Globus pallidus (tissue), 1 donor: ENCODE data around the gene MARCKSL1.
"Not testable (repeated sequence)": the region's sequence is repeated elsewhere in the genome, so short reads cannot be mapped to it uniquely, and the experiment has no call there.

Experiments
- DNase-seq: peaks from one replicate; pipeline ENCODE4 v3.0.0-alpha.2; 2015; ENCODE audit warnings: low spot score

Gene MARCKSL1

DNA sequence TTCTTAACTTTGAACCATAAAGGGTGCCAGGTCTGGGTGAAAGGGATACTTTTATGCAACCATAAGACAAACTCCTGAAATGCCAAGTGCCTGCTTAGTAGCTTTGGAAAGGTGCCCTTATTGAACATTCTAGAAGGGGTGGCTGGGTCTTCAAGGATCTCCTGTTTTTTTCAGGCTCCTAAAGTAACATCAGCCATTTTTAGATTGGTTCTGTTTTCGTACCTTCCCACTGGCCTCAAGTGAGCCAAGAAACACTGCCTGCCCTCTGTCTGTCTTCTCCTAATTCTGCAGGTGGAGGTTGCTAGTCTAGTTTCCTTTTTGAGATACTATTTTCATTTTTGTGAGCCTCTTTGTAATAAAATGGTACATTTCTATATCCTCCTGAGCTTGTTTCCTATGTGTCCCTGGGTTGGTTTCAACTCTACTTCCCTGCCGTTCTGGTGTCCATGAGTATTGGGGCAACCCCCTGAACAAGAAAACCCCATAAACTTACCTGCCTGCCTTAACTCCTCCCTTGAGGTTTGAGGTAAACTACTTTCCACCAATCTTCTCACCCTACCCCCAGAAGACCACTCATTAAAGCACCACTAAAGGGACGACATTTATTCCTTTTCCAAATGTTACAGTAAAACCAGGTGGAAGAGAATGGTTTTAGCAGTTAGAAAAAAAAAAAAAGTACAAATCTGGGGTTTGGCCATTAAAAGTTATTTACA lies 2.6 kb downstream of the MARCKSL1 start:
- DNase-seq: no peak

DNA sequence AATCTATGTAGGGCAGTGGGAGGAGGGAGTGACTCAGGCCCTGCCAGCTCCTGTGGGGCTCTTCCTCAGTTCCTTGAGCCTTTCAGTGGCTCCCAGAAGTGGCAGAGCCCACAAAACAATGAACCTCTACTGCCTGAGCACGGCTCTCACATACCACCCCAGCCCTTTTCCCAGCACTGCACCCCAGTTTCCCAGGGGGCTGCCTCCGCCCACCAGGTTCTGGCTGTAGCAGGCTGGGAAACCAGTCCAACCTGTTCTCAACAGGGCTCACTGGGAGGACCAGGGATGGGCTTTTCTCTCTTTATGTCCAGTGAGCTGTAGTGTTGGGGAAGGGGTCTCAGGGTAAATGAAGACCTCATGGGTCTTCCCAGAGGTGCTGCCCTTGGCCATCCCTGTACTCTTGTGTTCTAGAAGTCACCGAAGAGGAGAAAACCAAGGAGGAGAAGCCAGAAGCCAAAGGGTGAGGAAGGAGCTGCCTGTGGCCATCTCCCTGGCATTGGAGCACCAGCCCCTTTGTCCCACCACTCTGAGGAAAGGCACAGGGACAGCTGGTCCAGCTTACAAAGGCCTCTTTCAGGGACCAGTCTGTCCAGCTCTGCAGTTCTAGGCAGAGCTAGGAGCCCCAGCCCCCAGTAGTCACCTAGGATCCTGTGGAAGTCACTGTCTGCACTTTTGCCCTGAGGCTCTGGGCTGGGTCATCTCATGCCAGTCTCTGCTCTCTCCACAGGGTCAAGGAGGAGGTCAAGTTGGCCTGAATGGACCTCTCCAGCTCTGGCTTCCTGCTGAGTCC lies 3.5 kb downstream of the MARCKSL1 start:
- peak; percentile 82 for DNase-seq

DNA sequence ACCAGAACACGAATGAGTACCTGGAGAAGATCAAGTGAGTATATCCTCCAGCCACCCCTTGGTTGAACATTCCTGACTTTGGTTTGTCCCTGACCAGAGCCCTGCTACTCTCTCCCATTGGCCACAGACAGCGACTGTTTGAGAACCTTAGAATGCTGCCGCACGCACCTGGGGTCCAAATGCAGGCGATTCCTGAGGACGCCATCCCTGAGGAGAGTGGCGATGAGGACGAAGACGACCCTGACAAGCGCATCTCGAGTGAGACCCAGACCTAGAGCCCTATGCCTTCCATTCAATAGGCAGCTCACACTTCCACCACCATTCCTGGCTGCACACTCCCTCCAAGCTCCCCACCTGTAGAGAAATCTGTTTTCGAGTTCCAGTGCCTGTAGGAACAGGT lies 4.5 kb downstream of the MARCKSL1 start:
- no peak for DNase-seq

DNA sequence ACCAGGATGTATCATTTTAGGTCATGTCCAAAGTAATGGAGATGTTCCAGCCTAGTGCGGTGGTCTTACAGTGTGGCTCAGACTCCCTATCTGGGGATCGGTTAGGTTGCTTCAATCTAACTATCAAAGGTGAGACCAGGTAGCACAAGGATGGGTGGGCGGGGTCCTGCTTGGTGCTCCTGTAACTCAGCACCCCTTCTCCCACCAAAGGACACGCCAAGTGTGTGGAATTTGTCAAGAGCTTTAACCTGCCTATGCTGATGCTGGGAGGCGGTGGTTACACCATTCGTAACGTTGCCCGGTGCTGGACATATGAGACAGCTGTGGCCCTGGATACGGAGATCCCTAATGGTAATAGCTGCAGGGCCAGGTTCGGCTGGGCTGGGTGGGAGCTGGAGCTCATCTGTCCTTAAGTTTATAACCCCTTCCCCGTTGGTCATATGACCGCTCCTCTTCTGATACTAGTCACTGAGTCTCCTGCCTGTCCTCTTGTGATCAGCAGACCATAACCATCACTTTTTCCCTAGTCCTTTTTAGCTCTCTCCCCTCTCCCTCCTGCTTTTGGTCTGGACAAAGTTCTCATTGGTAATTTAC lies 5.4 kb downstream of the MARCKSL1 start:
- DNase-seq: no peak

DNA sequence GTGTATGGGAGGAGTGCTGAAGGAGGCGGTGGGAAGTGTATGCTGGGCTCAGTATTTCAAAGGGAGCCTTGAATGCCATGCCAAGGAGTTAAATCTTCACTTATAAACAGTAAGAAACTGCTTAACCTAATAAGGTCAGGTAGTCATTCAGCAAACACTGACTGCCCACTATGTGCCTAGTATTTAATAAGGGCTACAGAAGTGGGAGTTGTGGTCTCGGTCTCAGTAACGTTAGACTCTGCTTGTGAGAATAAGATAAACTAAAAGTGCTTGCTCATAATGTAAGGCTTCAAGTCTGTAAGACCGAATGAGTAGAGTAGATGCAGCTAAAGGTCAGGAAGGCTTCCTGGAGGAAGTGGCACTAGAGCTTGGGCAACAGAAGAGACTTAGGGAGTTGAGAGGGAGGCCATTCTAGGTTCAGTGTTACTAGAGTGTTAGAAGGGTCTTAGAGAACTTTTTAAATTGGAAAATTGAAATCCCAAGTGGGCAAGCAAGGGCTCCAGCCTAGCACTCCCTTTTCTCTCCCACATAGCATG lies 6.0 kb downstream of the MARCKSL1 start:
- no peak for DNase-seq

DNA sequence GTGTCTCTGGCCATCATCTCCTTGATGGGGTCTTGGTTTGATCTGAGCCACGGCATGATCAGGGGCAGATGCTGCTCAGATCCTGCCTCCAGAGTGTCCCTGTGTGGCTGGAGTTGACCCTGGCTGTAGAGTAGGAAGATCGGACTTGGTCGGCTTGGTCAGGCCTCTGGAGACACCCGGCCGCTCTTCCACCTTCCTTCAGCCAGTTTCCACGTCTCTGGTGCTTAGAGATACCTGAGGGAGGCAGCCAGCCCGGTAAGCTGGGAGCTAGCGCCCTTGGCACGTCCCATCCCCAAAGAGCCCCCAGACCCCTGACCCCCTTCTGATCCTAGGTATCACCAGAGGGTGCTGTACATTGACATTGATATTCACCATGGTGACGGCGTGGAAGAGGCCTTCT lies 8.8 kb downstream of the MARCKSL1 start:
- DNase-seq: no peak

DNA sequence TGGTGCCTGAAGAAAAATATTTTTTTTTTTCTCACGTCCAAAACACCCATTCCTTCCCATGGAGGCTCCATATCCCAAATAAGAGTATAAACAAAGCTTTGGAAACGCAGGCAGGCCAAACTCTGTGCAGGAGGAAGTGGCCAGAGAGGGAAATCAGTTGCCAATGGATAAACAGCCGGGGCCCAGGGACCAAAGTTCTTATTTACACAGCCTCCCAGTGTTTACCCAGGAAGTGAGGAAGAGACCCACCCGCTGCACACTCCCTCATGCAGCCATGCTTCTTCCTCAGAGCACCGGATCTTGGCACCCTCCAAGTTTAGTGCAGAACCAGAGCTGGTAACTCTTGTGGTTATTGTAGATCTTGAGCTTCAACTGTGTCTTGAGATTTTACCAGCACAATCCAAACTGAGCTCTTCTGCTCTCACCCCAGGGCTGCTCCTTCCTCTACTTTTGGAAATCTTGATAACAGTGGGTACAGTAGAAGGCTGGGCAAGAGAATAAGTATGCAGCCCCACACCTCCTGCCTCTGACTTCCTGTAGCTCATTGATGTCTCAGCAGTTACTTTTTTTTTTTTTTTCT lies 14.2 kb downstream of the MARCKSL1 start:
- DNase-seq: no peak

DNA sequence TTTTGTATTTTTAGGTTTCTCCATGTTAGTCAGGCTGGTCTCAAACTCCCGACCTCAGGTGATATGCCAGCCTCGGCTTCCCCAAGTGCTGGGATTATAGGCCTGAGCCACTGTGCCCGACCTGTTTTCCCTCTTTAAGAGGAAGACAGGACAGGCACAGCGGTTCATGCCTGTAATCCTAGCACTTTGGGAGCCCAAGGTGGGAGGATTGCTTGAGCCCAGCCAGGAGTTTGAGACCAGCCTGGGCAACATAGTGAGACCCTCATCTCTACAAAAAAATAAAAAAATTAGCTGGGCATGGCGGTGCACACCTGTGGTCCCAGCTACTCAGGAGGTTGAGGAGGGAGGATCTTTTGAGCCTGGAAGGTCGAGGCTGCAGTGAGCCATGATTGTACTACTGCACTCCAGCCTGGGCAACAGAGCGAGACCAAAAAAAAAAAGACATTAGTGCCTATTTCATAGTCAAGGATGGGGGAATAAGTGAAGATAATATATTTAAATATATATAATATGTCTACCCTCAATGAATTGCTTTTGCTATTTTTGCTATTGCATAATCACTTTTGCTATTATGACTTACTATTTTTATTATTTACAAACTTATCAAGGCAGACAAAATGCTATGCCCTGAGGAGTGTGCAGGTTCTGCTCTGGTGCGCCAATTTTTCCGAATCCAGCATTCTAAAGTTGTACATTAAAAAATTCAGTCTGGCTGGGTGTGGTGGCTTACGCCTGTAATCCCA lies 17.7 kb downstream of the MARCKSL1 start:
- no peak for DNase-seq

DNA sequence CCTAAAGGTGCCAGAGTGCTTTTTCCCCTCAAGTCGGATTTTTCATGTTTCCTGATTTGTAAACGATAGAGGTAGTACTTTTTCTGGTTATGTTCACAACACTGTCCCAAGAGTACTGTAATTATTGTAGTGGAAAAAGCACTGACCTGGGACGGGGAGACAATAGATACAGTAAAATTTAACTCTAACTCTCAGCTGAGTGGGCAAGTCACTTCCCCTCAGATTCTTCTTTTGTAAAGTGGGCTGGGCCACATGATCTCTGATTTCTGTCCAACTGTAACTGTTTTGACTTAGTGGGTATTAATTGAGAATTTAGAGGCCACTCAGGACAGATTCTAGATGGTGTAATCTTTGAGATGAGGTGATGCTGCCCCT lies 19.1 kb downstream of the MARCKSL1 start:
- no peak for DNase-seq

DNA sequence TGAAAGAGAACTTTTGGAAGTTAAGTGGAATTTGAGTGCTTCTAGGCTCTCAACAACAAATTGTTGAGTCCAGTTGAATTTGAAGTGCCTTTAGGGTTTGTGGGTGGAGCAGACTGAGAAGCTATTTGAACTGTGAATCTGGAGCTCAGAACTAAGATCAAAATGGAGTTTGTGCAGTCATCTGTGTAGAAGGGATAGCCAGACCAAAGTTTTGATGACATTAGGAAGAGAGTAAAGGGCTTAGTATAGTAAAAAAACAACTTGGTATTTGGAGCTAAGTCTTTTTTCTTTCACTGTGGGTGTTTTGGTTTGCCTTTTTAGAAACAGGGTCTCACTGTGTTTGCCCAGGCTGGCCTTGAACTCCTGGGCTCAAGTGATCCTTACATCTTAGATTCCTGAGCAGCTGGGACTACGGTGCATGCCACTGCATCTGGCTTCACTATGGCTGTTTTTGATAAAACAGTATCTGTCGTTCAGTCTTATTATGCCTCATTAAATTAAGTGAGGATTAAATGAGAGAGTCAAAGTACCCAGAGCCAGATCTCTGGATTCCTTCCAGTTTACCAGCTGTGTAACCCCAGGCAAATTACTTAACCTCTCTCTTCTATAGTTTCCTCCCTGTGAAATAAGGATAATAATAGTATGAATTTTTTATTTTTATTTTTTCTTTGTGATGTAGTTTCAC lies 24.2 kb downstream of the MARCKSL1 start:
- no peak for DNase-seq

DNA sequence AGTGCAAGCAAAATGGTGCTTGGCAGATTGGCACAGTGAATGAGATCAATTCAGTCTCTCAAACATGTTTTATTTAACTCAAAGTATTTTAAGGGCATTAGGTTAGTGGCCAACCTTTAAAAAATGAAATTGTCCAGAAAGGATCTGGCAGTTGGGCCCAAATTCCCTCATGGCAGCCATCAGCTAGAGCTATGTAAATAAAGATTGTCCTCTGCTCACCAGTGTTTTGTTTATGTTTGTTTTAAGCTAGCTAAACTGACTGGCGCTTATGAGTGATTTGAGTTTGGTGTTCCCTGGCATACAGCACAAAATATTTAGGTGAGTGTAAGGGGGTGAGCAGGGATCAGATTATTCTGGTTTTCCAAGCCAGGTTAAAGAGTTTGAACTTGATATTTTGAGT lies 26.1 kb downstream of the MARCKSL1 start:
- DNase-seq: no peak

DNA sequence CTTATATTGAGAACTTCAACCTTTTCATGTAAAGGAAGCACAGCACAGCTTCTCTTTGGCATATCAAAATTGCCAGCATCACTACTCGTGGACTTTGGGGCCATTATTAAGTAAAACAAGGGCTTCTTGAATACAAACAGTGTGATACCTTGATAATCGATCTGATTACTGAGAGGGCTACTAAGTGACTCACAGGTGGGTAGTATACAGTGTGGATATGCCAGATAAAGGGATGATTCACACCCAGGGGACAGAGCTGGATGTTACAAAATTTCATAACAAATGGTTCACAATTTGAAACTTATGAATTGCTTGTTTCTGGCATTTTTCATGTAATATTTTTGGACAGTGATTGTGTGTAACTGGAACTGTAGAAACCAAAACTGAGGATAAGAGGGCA lies 28.7 kb downstream of the MARCKSL1 start:
- no peak for DNase-seq

DNA sequence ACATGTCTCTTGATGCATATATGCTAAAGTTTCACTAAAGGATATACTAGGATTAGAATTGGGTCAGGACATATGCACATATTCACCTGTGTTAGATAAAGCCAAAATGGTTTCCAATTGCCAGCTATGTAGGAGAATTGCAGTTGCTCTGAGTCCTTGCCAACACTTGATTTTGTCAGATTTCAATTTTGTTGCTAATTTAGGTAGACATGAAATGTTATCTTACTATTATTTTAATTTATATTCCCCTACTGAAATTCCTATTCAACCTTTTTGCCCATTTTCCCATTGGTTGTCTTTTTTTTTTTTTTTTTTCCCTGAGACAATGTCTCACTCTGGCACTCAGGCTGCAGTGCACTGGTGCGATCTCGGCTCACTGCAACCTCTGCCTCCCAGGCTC lies 30.7 kb downstream of the MARCKSL1 start:
- DNase-seq: no peak

DNA sequence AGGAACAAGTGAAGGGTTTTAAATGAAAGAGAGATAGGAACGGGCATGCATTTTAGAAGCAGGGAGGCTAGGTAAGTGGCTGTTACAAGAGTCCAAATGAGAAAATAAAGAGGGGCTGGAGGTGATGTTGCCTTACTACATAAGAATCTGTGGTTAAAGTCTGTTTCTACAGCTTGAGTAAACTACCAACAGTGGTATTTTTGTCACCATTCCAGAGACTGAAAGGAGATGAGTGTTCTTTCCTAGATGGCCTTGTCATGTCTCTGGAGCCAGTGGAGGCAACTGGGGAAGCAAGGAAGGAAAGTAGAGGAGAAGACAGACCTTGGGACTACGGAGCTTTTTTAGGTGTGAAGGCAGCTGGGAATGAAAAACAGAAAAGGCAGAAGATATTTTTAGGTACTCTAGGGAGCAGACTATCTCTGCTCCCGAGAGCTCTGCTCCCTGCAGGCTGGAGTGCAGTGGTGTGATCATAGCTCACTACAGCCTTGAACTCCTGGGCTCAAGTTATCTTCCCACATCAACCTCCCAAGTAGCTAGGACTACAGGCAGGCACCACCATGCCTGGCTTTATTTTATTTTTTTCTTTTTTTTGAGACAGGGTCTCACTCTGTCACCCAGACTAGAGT lies 31.9 kb downstream of the MARCKSL1 start:
- no peak for DNase-seq

DNA sequence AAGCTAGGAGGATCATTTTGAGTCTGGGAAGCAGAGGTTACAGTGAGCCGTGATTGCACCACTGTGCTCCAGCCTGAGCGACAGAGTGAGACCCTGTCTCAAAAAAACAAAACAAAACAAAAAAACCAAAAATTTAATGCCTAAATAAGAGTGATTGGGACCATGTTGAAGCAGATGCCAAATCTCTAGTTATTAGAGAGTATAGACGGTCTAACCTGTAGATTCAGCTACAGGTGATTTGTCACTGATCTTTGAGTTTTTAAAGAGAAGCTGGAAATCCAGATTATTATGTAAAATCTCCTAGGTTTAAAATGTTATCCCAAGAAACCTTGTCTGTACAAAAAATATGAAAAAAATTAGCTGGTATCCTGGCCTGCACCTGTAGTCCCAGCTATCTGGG lies 32.7 kb downstream of the MARCKSL1 start:
- no peak for DNase-seq

DNA sequence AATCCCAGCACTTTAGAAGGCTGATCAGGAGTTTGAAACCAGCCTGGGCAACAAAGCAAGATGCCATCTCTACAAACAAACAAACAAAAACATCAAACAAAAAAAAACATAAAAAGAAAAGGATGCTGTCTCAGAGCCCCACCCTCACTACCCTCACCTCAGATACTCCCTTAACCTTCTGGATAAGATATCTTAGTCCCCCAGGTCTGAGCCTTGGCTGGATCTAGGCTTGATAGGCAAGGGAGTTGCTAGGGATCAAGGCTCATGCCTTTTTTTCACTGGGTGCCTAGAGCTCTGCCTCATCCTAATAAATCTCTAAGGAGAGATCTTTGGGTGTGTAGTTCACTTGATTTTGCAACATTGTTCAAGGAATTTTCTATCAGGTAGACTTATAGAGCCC lies 36.7 kb downstream of the MARCKSL1 start:
- no peak for DNase-seq

DNA sequence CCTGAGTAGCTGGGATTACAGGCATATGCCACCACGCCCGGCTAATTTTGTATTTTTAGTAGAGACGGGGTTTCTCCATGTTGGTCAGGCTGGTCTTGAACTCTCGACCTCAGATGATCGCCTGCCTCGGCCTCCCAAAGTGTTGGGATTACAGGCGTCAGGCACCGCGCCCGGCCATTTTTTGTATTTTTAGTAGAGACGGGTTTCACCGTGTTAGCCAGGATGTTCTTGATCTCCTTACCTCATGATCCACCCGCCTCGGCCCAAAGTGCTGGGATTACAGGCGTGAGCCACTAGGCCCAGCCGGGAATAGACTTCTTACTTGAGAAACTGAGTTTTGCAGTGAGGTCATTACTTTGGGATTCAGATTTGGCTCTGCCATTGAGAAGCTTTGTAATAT lies 37.8 kb downstream of the MARCKSL1 start:
- DNase-seq: not testable (repeated sequence)

DNA sequence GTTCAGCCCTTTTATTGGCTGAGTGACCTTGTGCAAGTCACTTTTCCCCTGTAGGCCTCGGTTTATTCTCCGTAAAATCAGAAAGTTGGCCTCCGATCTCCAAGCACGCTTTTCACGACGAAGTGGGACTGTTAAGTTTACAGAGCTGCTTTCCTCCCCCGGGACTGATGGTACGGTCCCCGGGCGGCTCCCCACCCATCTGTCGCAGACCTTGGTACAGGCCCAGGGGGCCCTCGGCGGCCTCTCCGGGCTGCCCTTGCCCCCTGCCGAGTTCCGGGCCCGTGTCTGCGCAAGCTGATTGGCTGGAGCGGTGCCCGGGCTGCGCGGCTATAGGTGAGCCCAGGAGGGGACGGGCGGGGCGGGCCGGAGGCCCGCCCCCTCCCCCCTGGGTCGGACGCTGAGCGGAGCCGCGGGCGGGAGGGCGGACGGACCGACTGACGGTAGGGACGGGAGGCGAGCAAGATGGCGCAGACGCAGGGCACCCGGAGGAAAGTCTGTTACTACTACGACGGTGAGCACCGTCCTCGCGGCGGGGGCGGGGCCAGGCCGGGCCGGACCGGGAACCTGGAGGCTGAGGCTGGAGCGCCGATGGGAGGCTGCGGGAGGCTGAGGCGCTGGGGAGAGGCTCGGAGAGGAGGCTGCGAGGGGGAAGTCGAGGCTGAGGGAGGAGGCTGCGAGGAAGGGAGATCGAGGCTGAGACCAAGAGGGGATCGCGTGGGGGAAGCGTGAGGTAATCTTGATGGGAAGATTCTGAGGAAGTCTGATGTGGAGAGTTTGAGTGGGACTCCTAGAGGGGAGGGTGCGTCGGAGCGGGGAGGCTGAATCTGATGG lies 44.1 kb downstream of the MARCKSL1 start, which contains the start of gene HDAC1:
TSS of gene HDAC1 (plus strand) at position 376 of the 831 bp plus-strand sequence. CDS start at position 463, 87 bp downstream.
- peak; percentile 84 for DNase-seq

DNA sequence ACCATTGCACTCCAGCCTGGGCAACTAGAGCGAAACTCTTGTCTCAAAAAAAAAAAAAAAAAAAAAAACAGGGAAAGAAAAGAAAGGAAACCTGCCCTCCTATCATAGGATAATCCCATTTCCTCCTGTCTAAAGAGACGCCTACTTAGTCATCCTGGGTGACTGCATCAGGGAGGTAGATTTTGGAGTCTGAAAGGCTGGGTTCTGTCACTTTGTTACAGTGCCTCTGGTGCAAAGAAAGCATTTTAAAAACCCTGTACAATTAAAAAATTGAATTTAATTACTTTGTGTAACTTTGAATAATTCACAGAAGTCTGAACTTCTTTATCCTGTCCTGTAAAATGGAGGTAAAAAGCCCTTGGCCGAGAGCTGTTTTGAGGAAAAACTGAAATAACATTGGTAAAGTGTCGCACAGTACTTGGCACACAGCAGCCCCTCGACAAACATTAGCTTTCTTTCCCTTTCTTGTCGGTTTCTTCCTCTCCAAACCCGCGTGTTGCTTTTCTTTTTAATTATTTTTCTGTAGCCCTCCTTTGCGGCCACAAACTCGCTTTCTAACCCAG lies 44.8 kb downstream of the MARCKSL1 start:
- DNase-seq: peak; percentile 1
